ENCODE results near the gene STXBP5. TPM values are rescaled to one million over a fixed set of nuclear protein-coding genes. Genes with fewer than 3 reads are reported as not detected.

STXBP5 gene
- polyA plus RNA-seq, 1 of the 3 experiments (the other 2 are of a cell fraction) = 9.9 TPM

DNA sequence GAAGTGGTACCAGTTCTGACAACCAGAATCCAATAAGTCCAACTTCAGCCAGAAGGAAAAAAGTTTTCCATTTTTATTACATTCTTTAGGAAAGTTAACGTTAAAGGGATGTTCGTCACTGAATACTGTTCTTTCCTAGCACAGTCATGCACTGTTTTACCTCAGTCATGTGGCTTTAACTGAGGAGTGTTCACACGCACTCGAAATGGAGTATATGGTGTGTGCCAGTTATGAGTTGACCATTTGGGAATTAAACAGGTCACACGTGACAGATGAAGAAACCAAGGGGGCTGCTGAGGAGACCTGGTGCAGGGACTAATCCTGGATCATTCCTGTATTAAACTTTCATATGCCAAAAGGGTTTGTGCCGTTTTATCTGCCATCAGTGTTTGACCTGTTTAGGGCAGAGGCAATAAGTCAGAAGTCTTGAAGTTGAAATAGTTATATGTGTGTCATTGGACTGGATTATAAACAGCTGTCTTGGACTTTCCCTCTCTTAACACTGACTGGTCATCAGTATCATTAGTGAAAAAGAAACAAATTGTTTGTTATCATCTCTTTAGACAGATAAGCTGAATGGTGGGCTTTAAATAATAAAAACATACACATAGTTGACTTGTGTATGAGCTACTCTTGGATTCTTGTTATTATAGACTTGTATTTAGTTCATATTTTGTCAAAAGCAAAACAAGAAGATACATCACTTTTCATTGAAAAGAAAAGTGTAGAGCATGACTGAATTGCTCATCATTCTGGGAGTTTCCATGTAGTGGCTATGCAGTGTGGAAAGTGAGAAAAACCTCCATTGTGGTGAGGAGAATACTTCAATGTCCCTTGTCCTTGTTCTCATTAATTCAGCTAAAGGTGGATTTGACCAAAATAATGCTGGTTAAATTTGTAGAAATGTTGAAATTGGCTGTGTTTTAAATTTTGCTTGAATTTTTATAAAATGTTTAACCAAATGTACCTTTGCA, 180.8 kb downstream of the STXBP5 start:
- H3K4me3 ChIP-seq (ENCODE audit: low read depth in 2 of 2, low read length in 1 of 2) = no peak overlapping the region
- H3K27me3 ChIP-seq (ENCODE audit: insufficient read depth) = no peaks in the 10 kb centered on the region
- H3K27ac ChIP-seq (ENCODE audit: low read depth in 2 of 2, low read length in 1 of 2) = no peak overlapping the region
- H3K4me2 ChIP-seq = no peak overlapping the region
- 0 out of 2 replicates have a peak, but pooled peaks cover 3% of the 10 kb centered on the region for H4K20me1 ChIP-seq (ENCODE audit: insufficient read depth)
- H3K79me2 ChIP-seq (ENCODE audit: insufficient read depth) = no peaks in the 10 kb centered on the region
- no peak overlapping the region for H3K9ac ChIP-seq
- ChIA-PET CTCF (no interaction called here), POLR2A (no interaction called here)
- no peak overlapping the region for H2AFZ ChIP-seq (ENCODE audit: low read depth)
- WGBS (ENCODE audit: low lambda C conversion rate) = 89% methylated on average over 6 of the region's 6 CpGs
- no peak for DNase-seq
- H3K9me3 ChIP-seq = no peaks in the 10 kb centered on the region
- peaks cover 39 to 54% of the 10 kb centered on the region in 2 experiments for H3K36me3 ChIP-seq (replicated peaks in 1 of 2; ENCODE audit: control insufficient read depth in 1 of 2, insufficient read depth in 2 of 2, low read length in 1 of 2)
- H3K4me1 ChIP-seq (ENCODE audit: control insufficient read depth in 1 of 2, insufficient read depth in 2 of 2, low read depth in 1 of 2, low read length in 1 of 2) = peaks cover 0 to 5% of the 10 kb centered on the region in 2 experiments; a peak in 2 of 4 replicates
- H3K9me2 ChIP-seq = no peaks in the 10 kb centered on the region
- peaks cover 34% of the 10 kb centered on the region for H3F3A ChIP-seq (replicated peaks; ENCODE audit: insufficient read depth)
- TF ChIP-seq POLR2AphosphoS5 (IDR thresholded peaks at IDR 0.05; ENCODE audit: low read depth, low read length) = no peak

DNA sequence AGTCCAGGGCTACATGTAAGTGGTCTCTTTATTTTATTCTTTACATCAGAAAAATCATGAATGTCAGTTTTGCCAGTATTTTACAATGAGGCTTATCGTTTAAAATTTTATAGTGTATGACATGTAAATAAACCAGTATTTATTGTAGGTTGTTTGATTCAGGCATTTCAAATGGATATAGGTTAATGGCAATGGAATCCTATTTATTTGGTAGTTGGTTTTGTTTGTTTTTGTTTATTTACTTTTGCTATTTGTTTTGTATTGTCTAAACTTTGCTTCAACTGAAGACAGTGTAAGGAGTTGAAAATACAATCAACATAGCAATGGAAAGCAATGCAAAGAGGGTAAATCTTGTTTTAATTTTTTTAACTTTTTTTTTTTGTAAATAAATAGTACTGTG, 185.2 kb downstream of the STXBP5 start:
- H3K9ac ChIP-seq = no peak overlapping the region
- WGBS (ENCODE audit: low lambda C conversion rate) = 71% methylated on average over 1 of the region's 1 CpG
- H4K20me1 ChIP-seq (ENCODE audit: insufficient read depth) = no peaks in the 10 kb centered on the region
- peaks cover 12% of the 10 kb centered on the region for H3F3A ChIP-seq (replicated peaks; ENCODE audit: insufficient read depth)
- ChIA-PET POLR2A (no interaction called here), CTCF (no interaction called here)
- no peaks in the 10 kb centered on the region; a peak in 1 of 4 replicates for H3K4me1 ChIP-seq (ENCODE audit: control insufficient read depth in 1 of 2, insufficient read depth in 2 of 2, low read depth in 1 of 2, low read length in 1 of 2)
- H3K27ac ChIP-seq (ENCODE audit: low read depth in 2 of 2, low read length in 1 of 2) = no peak overlapping the region
- no peaks in the 10 kb centered on the region for H3K9me2 ChIP-seq
- H3K4me2 ChIP-seq = no peak overlapping the region
- peaks cover 21 to 32% of the 10 kb centered on the region in 2 experiments for H3K36me3 ChIP-seq (replicated peaks in 1 of 2; ENCODE audit: control insufficient read depth in 1 of 2, insufficient read depth in 2 of 2, low read length in 1 of 2)
- no peaks in the 10 kb centered on the region for H3K27me3 ChIP-seq (ENCODE audit: insufficient read depth)
- no peaks in the 10 kb centered on the region for H3K9me3 ChIP-seq
- no peak overlapping the region for H2AFZ ChIP-seq (ENCODE audit: low read depth)
- DNase-seq = no peak
- H3K79me2 ChIP-seq (ENCODE audit: insufficient read depth) = no peaks in the 10 kb centered on the region
- TF ChIP-seq NFIC (IDR thresholded peaks at IDR 0.05; ENCODE audit: borderline replicate concordance) (no peak), TEAD4 (IDR thresholded peaks at IDR 0.05; ENCODE audit: borderline replicate concordance, insufficient read depth) (no peak), GABPA (IDR thresholded peaks at IDR 0.05; ENCODE audit: low read depth) (no peak), MXI1 (IDR thresholded peaks at IDR 0.05; ENCODE audit: low read depth, low read length) (no peak), SMC3 (IDR thresholded peaks at IDR 0.05; ENCODE audit: low read depth, low read length) (no peak), EP300 (IDR thresholded peaks at IDR 0.05; ENCODE audit: borderline replicate concordance in 1 of 2, low read depth in 1 of 2, low read length in 1 of 2) (no peak), GATA2 (CRISPR knock-in tag; IDR thresholded peaks at IDR 0.05) (no peak), RFX5 (IDR thresholded peaks at IDR 0.05; ENCODE audit: low read length) (no peak), NRF1 (IDR thresholded peaks at IDR 0.05; ENCODE audit: low read depth, low read length) (no peak), TCF12 (IDR thresholded peaks at IDR 0.05) (no peak), MEF2A (IDR thresholded peaks at IDR 0.05; ENCODE audit: borderline replicate concordance, low read depth) (no peak)
- TF ChIP-seq, protein P1, sequence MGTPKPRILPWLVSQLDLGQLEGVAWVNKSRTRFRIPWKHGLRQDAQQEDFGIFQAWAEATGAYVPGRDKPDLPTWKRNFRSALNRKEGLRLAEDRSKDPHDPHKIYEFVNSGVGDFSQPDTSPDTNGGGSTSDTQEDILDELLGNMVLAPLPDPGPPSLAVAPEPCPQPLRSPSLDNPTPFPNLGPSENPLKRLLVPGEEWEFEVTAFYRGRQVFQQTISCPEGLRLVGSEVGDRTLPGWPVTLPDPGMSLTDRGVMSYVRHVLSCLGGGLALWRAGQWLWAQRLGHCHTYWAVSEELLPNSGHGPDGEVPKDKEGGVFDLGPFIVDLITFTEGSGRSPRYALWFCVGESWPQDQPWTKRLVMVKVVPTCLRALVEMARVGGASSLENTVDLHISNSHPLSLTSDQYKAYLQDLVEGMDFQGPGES (IDR thresholded peaks at IDR 0.05; ENCODE audit: low read depth, low read length) = no peak
- TF ChIP-seq, protein P2, sequence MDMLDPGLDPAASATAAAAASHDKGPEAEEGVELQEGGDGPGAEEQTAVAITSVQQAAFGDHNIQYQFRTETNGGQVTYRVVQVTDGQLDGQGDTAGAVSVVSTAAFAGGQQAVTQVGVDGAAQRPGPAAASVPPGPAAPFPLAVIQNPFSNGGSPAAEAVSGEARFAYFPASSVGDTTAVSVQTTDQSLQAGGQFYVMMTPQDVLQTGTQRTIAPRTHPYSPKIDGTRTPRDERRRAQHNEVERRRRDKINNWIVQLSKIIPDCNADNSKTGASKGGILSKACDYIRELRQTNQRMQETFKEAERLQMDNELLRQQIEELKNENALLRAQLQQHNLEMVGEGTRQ (IDR thresholded peaks at IDR 0.05; ENCODE audit: borderline replicate concordance, low read depth, low read length) = no peak
- TF ChIP-seq, protein P3, sequence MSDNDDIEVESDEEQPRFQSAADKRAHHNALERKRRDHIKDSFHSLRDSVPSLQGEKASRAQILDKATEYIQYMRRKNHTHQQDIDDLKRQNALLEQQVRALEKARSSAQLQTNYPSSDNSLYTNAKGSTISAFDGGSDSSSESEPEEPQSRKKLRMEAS (IDR thresholded peaks at IDR 0.05; ENCODE audit: low read depth) = no peak
- H3K4me3 ChIP-seq (ENCODE audit: low read depth in 2 of 2, low read length in 1 of 2) = no peak overlapping the region

All from SK-N-SH (cell line).